ENCODE results near the gene ZFPM1.

- no peak for TF ChIP-seq POLR2AphosphoS5 (IDR thresholded peaks at IDR 0.05)
- TF ChIP-seq CTCF (IDR thresholded peaks at IDR 0.05): no peak
- no peak for TF ChIP-seq POLR2A (IDR thresholded peaks at IDR 0.05)
Measured at GRCh38 chr16:88530858-88531203, 77.8 kb downstream of the ZFPM1 start.
